DOHH2 (cell line): ENCODE data around the gene SDC4.

ENCODE experiments used
- EZH2phosphoT487 ChIP-seq: fragments of 200-600 bp; sonication (generic); IDR thresholded peaks from 2 replicates; pipeline ENCODE4 v1.6.1; 2017; ENCODE audit warnings: borderline replicate concordance, mild to moderate bottlenecking, antibody characterized with exemption, low read length, moderate library complexity, mixed read lengths
- TF ChIP-seq, protein P1 (sequence below): fragments of 200-600 bp; sonication (generic); IDR thresholded peaks from one replicate; pipeline ENCODE4 v1.5.1; 2014; ENCODE audit warnings: antibody characterized with exemption, mild to moderate bottlenecking, low read depth, low read length; ENCODE audit not compliant: poor library complexity, severe bottlenecking

DNA sequence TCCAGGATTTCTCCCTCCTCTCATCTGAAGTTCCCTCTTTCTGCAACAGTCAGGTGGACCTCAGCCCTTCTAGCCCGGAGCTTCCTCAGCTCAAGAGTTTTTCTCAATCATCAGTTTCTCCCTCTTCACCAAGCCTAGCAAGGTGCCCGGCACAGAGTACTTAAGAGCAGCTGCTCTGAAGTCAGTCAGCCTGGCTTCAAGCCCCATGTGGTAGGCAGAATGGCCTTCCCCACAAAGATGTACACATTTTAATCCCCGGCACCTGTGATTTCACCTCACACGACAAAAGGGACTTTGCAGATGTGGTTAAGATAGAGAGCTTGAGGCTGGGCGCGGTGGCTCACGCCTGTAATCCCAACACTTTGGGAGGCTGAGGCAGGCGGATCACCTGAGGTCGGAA lies 56.7 kb downstream of the SDC4 start:
- TF ChIP-seq, protein P1, sequence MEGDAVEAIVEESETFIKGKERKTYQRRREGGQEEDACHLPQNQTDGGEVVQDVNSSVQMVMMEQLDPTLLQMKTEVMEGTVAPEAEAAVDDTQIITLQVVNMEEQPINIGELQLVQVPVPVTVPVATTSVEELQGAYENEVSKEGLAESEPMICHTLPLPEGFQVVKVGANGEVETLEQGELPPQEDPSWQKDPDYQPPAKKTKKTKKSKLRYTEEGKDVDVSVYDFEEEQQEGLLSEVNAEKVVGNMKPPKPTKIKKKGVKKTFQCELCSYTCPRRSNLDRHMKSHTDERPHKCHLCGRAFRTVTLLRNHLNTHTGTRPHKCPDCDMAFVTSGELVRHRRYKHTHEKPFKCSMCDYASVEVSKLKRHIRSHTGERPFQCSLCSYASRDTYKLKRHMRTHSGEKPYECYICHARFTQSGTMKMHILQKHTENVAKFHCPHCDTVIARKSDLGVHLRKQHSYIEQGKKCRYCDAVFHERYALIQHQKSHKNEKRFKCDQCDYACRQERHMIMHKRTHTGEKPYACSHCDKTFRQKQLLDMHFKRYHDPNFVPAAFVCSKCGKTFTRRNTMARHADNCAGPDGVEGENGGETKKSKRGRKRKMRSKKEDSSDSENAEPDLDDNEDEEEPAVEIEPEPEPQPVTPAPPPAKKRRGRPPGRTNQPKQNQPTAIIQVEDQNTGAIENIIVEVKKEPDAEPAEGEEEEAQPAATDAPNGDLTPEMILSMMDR = no peak
- no peak for TF ChIP-seq EZH2phosphoT487
